Mesenchymal stem cell (in vitro differentiated cells and primary cell): ENCODE results near the gene PGM5.
"Not testable (repeated sequence)": the region's sequence is repeated elsewhere in the genome, so short reads cannot be mapped to it uniquely, and the experiment has no call there.

ENCODE experiments used
- DNase-seq: peaks from one replicate; pipeline ENCODE4 v3.0.0-alpha.2; 2013
- H2AFZ ChIP-seq: one replicate; pipeline ENCODE4 v1.6.1; 2013; ENCODE audit warnings: low read depth, mild to moderate bottlenecking, control low read depth, inconsistent platforms, low read length, moderate library complexity
- H2AK5ac ChIP-seq: 2 replicates; pipeline ENCODE4 v1.6.1; 2013; ENCODE audit warnings: low read length, moderate library complexity, mild to moderate bottlenecking, inconsistent platforms; ENCODE audit not compliant: severe bottlenecking
- H2BK120ac ChIP-seq: one replicate; pipeline ENCODE4 v1.6.1; 2013; ENCODE audit warnings: low read depth, mild to moderate bottlenecking, inconsistent platforms, low read length, moderate library complexity
- H2BK12ac ChIP-seq, 2 experiments: one replicate each; pipeline ENCODE4 v1.6.1; 2013; ENCODE audit warnings: inconsistent platforms in 2 of 2, low read length in 2 of 2, mild to moderate bottlenecking in 2 of 2, moderate library complexity in 2 of 2, control low read depth in 1 of 2
- H2BK15ac ChIP-seq: one replicate; pipeline ENCODE4 v1.6.1; 2013; ENCODE audit warnings: mild to moderate bottlenecking, low read depth, inconsistent platforms; ENCODE audit not compliant: poor library complexity, severe bottlenecking
- H2BK5ac ChIP-seq: 2 replicates; pipeline ENCODE4 v1.6.1; 2013; ENCODE audit warnings: low read depth, mild to moderate bottlenecking, low read length, control low read depth, inconsistent platforms; ENCODE audit not compliant: poor library complexity, severe bottlenecking
- H3K14ac ChIP-seq, 2 experiments: one replicate each; pipeline ENCODE4 v1.6.1; 2013; ENCODE audit warnings: inconsistent platforms in 2 of 2, low read length in 2 of 2, control low read depth in 1 of 2, mild to moderate bottlenecking in 1 of 2, moderate library complexity in 1 of 2
- H3K18ac ChIP-seq, 2 experiments: one replicate each; pipeline ENCODE4 v1.6.1; 2013; ENCODE audit warnings: inconsistent platforms in 2 of 2, low read length in 2 of 2, control low read depth in 1 of 2, low read depth in 1 of 2, mild to moderate bottlenecking in 1 of 2
- H3K23ac ChIP-seq, 2 experiments: one replicate each; pipeline ENCODE4 v1.6.1; 2013; ENCODE audit warnings: inconsistent platforms in 2 of 2, low read length in 2 of 2, mild to moderate bottlenecking in 2 of 2, moderate library complexity in 2 of 2, control low read depth in 1 of 2
- H3K27ac ChIP-seq: 2 replicates; pipeline ENCODE4 v1.5.1; 2013; ENCODE audit warnings: mild to moderate bottlenecking, moderate library complexity, low read length, control low read depth, inconsistent platforms; ENCODE audit not compliant: poor library complexity, severe bottlenecking
- H3K27me3 ChIP-seq, 2 experiments: 2 replicates each; pipeline versions ENCODE4 v1.6.1 to v1.7.0; 2013; ENCODE audit warnings: low read length in 2 of 2, mild to moderate bottlenecking in 2 of 2, moderate library complexity in 2 of 2, control low read depth in 1 of 2, inconsistent platforms in 1 of 2; ENCODE audit not compliant: control insufficient read depth in 1 of 2, insufficient read depth in 1 of 2
- H3K36me3 ChIP-seq, 2 experiments: 2 replicates each; pipeline versions ENCODE4 v1.6.1 to v1.7.0; 2013; ENCODE audit warnings: low read length in 2 of 2, control low read depth in 1 of 2, inconsistent platforms in 1 of 2, low read depth in 1 of 2, mild to moderate bottlenecking in 1 of 2; ENCODE audit not compliant: insufficient read depth in 2 of 2, control insufficient read depth in 1 of 2
- H3K4ac ChIP-seq, 2 experiments: one replicate each; pipeline ENCODE4 v1.6.1; 2013; ENCODE audit warnings: inconsistent platforms in 2 of 2, low read length in 2 of 2, mild to moderate bottlenecking in 2 of 2, moderate library complexity in 2 of 2, control low read depth in 1 of 2, low read depth in 1 of 2
- H3K4me1 ChIP-seq: 2 replicates; pipeline ENCODE4 v1.6.1; 2013; ENCODE audit warnings: low read depth, low read length, control low read depth; ENCODE audit not compliant: control insufficient read depth, insufficient read depth
- H3K4me2 ChIP-seq: 2 replicates; pipeline ENCODE4 v1.6.1; 2013; ENCODE audit warnings: low read length, mild to moderate bottlenecking, inconsistent platforms; ENCODE audit not compliant: poor library complexity, severe bottlenecking
- H3K4me3 ChIP-seq, 2 experiments: 2 replicates each; pipeline versions ENCODE4 v1.5.1 to v1.7.0; 2013; ENCODE audit warnings: low read length in 2 of 2, mild to moderate bottlenecking in 2 of 2, control low read depth in 1 of 2, low read depth in 1 of 2; ENCODE audit not compliant: insufficient read depth in 1 of 2
- H3K79me1 ChIP-seq: replicated peaks from 2 replicates; pipeline ENCODE4 v1.6.1; 2013; ENCODE audit warnings: mild to moderate bottlenecking, control low read depth, low read length, inconsistent platforms; ENCODE audit not compliant: poor library complexity, severe bottlenecking
- H3K9ac ChIP-seq: 2 replicates; pipeline ENCODE4 v1.7.0; 2013; ENCODE audit warnings: mild to moderate bottlenecking, low read length, moderate library complexity
- H3K9me3 ChIP-seq: 2 replicates; pipeline ENCODE4 v1.7.0; 2013; ENCODE audit warnings: mild to moderate bottlenecking, low read length; ENCODE audit not compliant: control insufficient read depth
- H4K8ac ChIP-seq: one replicate; pipeline ENCODE4 v1.6.1; 2013; ENCODE audit warnings: inconsistent platforms, mild to moderate bottlenecking, low read length, moderate library complexity
- H4K91ac ChIP-seq: one replicate; pipeline ENCODE4 v1.6.1; 2013; ENCODE audit warnings: mild to moderate bottlenecking, low read length, inconsistent platforms
- WGBS: methylation state at CpG from one replicate; pipeline ENCODE4 v1.1.7; 2013; ENCODE audit warnings: mixed read lengths; 5-methylcytosine and 5-hydroxymethylcytosine counted together

The PGM5 gene

DNA sequence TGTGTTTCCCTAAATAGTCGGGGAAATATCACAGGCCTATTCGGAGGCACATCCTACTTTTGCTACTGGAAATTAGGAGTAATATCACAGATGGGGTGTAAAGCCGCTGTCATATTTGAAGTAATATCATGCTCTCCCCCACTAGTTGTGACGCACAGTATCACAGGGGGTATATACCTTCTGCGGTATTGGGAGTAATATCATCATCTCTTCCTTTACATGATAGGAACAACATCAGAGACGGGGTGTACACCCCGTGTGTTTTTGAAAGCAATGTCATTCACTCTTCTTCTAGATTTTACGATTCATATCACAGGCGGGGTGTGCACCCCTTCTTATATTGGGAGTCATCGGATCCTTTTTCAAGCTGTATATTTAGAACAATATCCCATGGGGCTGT, 38.2 kb upstream of the PGM5 start:
- H3K4ac ChIP-seq, H4K91ac ChIP-seq, H3K9me3 ChIP-seq, H3K14ac ChIP-seq, H2AK5ac ChIP-seq, H2BK120ac ChIP-seq, H3K9ac ChIP-seq, H3K4me3 ChIP-seq, H2BK12ac ChIP-seq, H4K8ac ChIP-seq, H3K36me3 ChIP-seq, H3K27me3 ChIP-seq, H3K4me2 ChIP-seq, H3K23ac ChIP-seq, H2AFZ ChIP-seq, H2BK15ac ChIP-seq, H3K18ac ChIP-seq, H3K79me1 ChIP-seq, H3K4me1 ChIP-seq, H2BK5ac ChIP-seq, DNase-seq, H3K27ac ChIP-seq: not testable (repeated sequence)
- WGBS, result 84% methylated on average over 6 of the region's 10 CpGs

DNA sequence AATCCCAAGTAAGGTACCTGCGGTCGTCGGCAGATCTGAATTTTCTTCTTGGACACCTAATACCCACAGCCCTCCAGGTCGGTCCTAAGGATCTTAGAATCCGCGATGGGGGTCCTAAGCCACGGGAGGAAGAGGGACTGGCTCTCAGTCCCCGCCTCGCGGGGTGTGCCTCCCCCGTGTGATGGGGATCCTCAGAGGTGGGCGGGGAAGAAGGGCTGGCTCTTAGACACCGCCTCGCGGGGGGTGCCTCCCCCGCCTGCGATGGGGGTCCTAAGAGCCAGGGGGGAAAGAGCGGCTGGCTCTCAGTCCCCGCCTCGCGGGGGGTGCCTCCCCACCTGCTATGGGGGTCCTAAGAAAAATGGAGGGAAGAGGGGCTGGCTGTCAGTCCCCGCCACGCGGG, 32.7 kb upstream of the PGM5 start:
- H2BK12ac ChIP-seq, H4K8ac ChIP-seq, H2AK5ac ChIP-seq, H3K14ac ChIP-seq, H3K9ac ChIP-seq, H3K4me2 ChIP-seq, H3K4me1 ChIP-seq, DNase-seq, H2BK15ac ChIP-seq, H3K4ac ChIP-seq, H3K27me3 ChIP-seq, H2AFZ ChIP-seq, H4K91ac ChIP-seq, H3K36me3 ChIP-seq, H2BK5ac ChIP-seq, H3K27ac ChIP-seq, H3K79me1 ChIP-seq, H2BK120ac ChIP-seq, H3K9me3 ChIP-seq, H3K4me3 ChIP-seq, H3K18ac ChIP-seq, H3K23ac ChIP-seq: not testable (repeated sequence)
- WGBS, result no CpG with 5 or more reads among the region's 24 CpGs

DNA sequence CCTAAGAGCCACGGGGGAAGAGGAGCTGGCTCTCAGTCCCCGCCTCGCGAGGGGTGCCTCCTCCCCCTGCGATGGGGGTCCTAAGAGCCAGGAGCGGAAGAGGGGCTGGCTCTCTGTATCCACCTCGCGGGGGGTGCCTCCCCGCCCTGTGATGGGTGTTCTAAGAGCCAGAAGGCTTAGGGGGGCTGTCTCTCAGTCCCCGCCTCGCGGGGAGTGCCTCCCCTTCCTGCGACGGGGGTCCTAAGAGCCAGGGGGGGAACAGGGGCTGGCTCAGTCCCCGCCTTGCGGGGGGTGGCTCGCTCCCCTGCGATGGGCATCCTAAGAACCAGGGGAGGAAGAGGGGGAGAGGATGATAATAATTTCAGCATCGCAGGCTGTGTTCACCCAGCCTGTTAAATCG, 31.9 kb upstream of the PGM5 start:
- H3K79me1 ChIP-seq, DNase-seq, H2BK120ac ChIP-seq, H3K23ac ChIP-seq, H2AFZ ChIP-seq, H4K8ac ChIP-seq, H3K36me3 ChIP-seq, H2BK15ac ChIP-seq, H3K4ac ChIP-seq, H2BK12ac ChIP-seq, H3K4me2 ChIP-seq, H3K9ac ChIP-seq, H2BK5ac ChIP-seq, H4K91ac ChIP-seq, H3K27ac ChIP-seq, H3K4me1 ChIP-seq, H3K27me3 ChIP-seq, H3K18ac ChIP-seq, H2AK5ac ChIP-seq, H3K9me3 ChIP-seq, H3K14ac ChIP-seq, H3K4me3 ChIP-seq: not testable (repeated sequence)
- no CpG with 5 or more reads among the region's 20 CpGs for WGBS

GRCh38 chr9:68329106-68329505, 27.3 kb upstream of the PGM5 start:
- H2BK15ac ChIP-seq, H3K23ac ChIP-seq, H3K14ac ChIP-seq, H2BK12ac ChIP-seq, H3K18ac ChIP-seq, DNase-seq, H3K4me1 ChIP-seq, H3K4ac ChIP-seq, H3K27me3 ChIP-seq, H3K9ac ChIP-seq, H3K9me3 ChIP-seq, H3K36me3 ChIP-seq, H4K8ac ChIP-seq, H2BK5ac ChIP-seq, H3K27ac ChIP-seq, H2BK120ac ChIP-seq, H3K4me2 ChIP-seq, H2AFZ ChIP-seq, H3K79me1 ChIP-seq, H3K4me3 ChIP-seq, H2AK5ac ChIP-seq, H4K91ac ChIP-seq: not testable (repeated sequence)
- no CpG with 5 or more reads among the region's 4 CpGs for WGBS
